GM13977 (cell line): ENCODE data around the gene CGGBP1.

ENCODE experiments used
- DNase-seq: peaks from one replicate; pipeline ENCODE4 v3.0.0; 2012; ENCODE audit warnings: low spot score
- CTCF ChIP-seq: IDR thresholded peaks from 2 replicates; pipeline ENCODE4 v1.5.1; 2012; ENCODE audit warnings: mild to moderate bottlenecking, control low read depth; ENCODE audit not compliant: insufficient read depth; ENCODE audit errors: extremely low read depth, missing control alignments
- in situ Hi-C: fragments of 300-500 bp; cut with MboI; formaldehyde crosslinking; loops from one replicate; pipeline ENCODE4 v1.12.0; 2022; ENCODE audit warnings: low sequenced_read_pairs, low pct_unique_long_range_greater_than_20kb, mixed read lengths, inconsistent platforms; ENCODE audit not compliant: unreplicated experiment

Gene CGGBP1

GRCh38 chr3:88013592-88013991 is 45.2 kb downstream of the CGGBP1 start:
- DNase-seq, result no peak
- no peak for TF ChIP-seq CTCF
- in situ Hi-C loops, result loop anchor here (25.0 kb wide), 2 partner anchors 251 to 651 kb away; no protein-coding TSS in a partner anchor

GRCh38 chr3:88010810-88011209 is 48.0 kb downstream of the CGGBP1 start:
- TF ChIP-seq CTCF, result no peak
- DNase-seq, result no peak
- in situ Hi-C loops, result loop anchor here (25.0 kb wide), 2 partner anchors 249 to 649 kb away; no protein-coding TSS in a partner anchor

- no peak for DNase-seq
- TF ChIP-seq CTCF, result no peak
Measured at GRCh38 chr3:88009066-88009465, 49.7 kb downstream of the CGGBP1 start.

GRCh38 chr3:88005066-88005465 is 53.7 kb downstream of the CGGBP1 start:
- in situ Hi-C loops, result loop anchor here (25.0 kb wide), 2 partner anchors 243 to 643 kb away; no protein-coding TSS in a partner anchor
- peak; percentile 34 for TF ChIP-seq CTCF
- DNase-seq, result no peak

More at GRCh38 chr3:88009066-88009465, 49.7 kb downstream of the CGGBP1 start:
- in situ Hi-C loops, result loop anchor here (25.0 kb wide), 2 partner anchors 247 to 647 kb away; no protein-coding TSS in a partner anchor

- TF ChIP-seq CTCF, result peak; percentile 64
- in situ Hi-C loops, result loop anchor here (25.0 kb wide), 2 partner anchors 241 to 641 kb away; no protein-coding TSS in a partner anchor
- DNase-seq, result no peak
Measured at GRCh38 chr3:88003115-88003755, 55.6 kb downstream of the CGGBP1 start.

GRCh38 chr3:88002448-88002847 is 56.4 kb downstream of the CGGBP1 start:
- DNase-seq, result no peak
- no peak for TF ChIP-seq CTCF
- in situ Hi-C loops, result loop anchor here (25.0 kb wide), 2 partner anchors 240 to 640 kb away; no protein-coding TSS in a partner anchor
